Activated T-cell treated with anti-CD3 and anti-CD28 coated beads, Interleukin-2, amount 50 U/mL, for 72 hours (primary cell): ENCODE measurements around the gene DDAH1. TPM values are rescaled to one million over a fixed set of nuclear protein-coding genes. Genes with fewer than 3 reads are reported as not detected.

ENCODE experiments used
- ATAC-seq, 2 donors: fragments of 150-1000 bp; cut with Tn5 transposase; replicated peaks in 1 of 2; 2 replicates each; pipeline ENCODE4 v1.10.0; 2021; ENCODE audit warnings: moderate library complexity in 2 of 2, mild to moderate bottlenecking in 1 of 2
- DNase-seq, 2 donors: peaks; one replicate each; pipeline ENCODE4 v3.0.0; 2021 to 2022; ENCODE audit warnings: mixed read lengths in 1 of 2
- H3K27ac Mint-ChIP-seq: one replicate; pipeline ENCODE4 v1.8.0; 2022; ENCODE audit warnings: mild to moderate bottlenecking, moderate library complexity, mixed read lengths
- H3K27me3 Mint-ChIP-seq: one replicate; pipeline ENCODE4 v1.8.0; 2022; ENCODE audit warnings: low read depth, mixed read lengths
- H3K36me3 Mint-ChIP-seq, 2 donors: one replicate each; pipeline ENCODE4 v1.8.0; 2022; ENCODE audit warnings: mixed read lengths in 2 of 2, mild to moderate bottlenecking in 1 of 2; ENCODE audit not compliant: insufficient read depth in 2 of 2
- H3K4me1 Mint-ChIP-seq: one replicate; pipeline ENCODE4 v1.8.0; 2022; ENCODE audit warnings: low read depth, mixed read lengths
- H3K4me3 Mint-ChIP-seq, 2 donors: one replicate each; pipeline ENCODE4 v1.8.0; 2022; ENCODE audit warnings: mild to moderate bottlenecking in 2 of 2, mixed read lengths in 2 of 2, moderate library complexity in 2 of 2
- H3K9me3 Mint-ChIP-seq, 2 donors: one replicate each; pipeline ENCODE4 v1.8.0; 2022; ENCODE audit warnings: mixed read lengths in 2 of 2
- total RNA-seq, 2 donors: library from RNA; stranded (reverse); gene quantifications; one replicate each; pipeline ENCODE4 v1.2.3, GENCODE V29; 2022

DDAH1 gene
- total RNA-seq, 2 donors from 2014 or later = 0.09 to 0.38 TPM

DNA sequence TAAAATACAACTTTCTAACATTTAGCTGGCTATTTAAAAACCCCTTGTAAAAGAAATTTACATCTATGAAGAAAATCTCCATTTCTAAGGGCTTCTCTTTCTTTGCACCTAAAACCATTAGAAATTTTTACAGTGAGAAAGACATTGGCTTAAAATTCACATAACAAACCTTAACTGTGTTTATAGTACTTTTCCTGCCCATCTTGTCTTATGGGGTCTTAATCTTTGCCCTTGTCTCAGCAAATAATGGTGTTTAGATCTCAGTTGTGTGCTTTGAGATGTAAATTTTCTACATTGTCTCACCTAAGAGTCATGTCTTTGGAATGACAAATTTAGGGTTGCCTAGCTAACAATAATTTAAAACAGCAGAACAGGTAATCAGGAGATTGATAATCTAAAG is 71.5 kb downstream of the DDAH1 start:
- ATAC-seq (no peak), DNase-seq (no peak)
- H3K4me1 Mint-ChIP-seq = no peaks in the 10 kb centered on the region
- no peaks in the 10 kb centered on the region for H3K27me3 Mint-ChIP-seq
- no peak overlapping the region for H3K4me3 Mint-ChIP-seq
- H3K27ac Mint-ChIP-seq = no peak overlapping the region
- no peaks in the 10 kb centered on the region for H3K36me3 Mint-ChIP-seq
- no peaks in the 10 kb centered on the region for H3K9me3 Mint-ChIP-seq

DNA sequence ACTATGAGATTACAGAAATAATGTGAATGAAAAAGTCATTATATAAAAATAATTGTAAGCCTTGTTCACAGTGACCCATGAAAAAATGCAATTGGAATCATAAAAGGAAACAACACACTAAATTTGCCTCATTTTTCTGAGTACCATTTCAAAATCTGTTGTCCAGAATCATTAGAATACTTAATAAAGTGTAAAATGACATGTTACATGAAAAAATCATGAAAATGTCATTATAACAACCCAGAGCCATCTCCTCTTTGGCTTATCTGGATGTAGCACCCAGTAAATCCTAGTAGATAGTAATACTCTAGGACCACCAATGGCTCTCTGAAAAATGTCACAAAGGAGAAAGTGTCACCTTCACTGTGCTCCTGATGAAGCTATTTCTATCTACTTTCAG is 76.5 kb downstream of the DDAH1 start:
- no peak for ATAC-seq
- no peaks in the 10 kb centered on the region for H3K4me1 Mint-ChIP-seq
- H3K27ac Mint-ChIP-seq = no peak overlapping the region
- no peaks in the 10 kb centered on the region for H3K27me3 Mint-ChIP-seq
- no peak overlapping the region for H3K4me3 Mint-ChIP-seq
- no peaks in the 10 kb centered on the region for H3K9me3 Mint-ChIP-seq
- no peak for DNase-seq
- H3K36me3 Mint-ChIP-seq = no peaks in the 10 kb centered on the region

- Mint-ChIP-seq H3K9me3 (peaks cover 0 to 4% of the 10 kb centered on the region in 2 donors), H3K4me1 (no peaks in the 10 kb centered on the region), H3K27ac (no peak overlapping the region), H3K36me3 (no peaks in the 10 kb centered on the region), H3K4me3 (no peak overlapping the region), H3K27me3 (no peaks in the 10 kb centered on the region)
- ATAC-seq (no peak), DNase-seq (no peak)
Measured at GRCh38 chr1:85387781-85388180, 77.2 kb downstream of the DDAH1 start.

GRCh38 chr1:85386068-85386722 is 78.8 kb downstream of the DDAH1 start:
- Mint-ChIP-seq H3K4me1 (no peaks in the 10 kb centered on the region), H3K27me3 (no peaks in the 10 kb centered on the region)
- no peak for ATAC-seq

GRCh38 chr1:85379203-85380136 is 85.5 kb downstream of the DDAH1 start:
- H3K27ac Mint-ChIP-seq = no peak overlapping the region
- H3K27me3 Mint-ChIP-seq = peaks cover 7% of the 10 kb centered on the region
- ATAC-seq = no peak
- H3K36me3 Mint-ChIP-seq = no peaks in the 10 kb centered on the region
- DNase-seq = no peak
- no peak overlapping the region for H3K4me3 Mint-ChIP-seq
- no peaks in the 10 kb centered on the region for H3K4me1 Mint-ChIP-seq
- peaks cover 4% of the 10 kb centered on the region in 2 donors for H3K9me3 Mint-ChIP-seq

More at GRCh38 chr1:85386068-85386722, 78.8 kb downstream of the DDAH1 start:
- Mint-ChIP-seq H3K36me3 (no peaks in the 10 kb centered on the region), H3K27ac (no peak overlapping the region), H3K4me3 (no peak overlapping the region), H3K9me3 (peaks cover 4% of the 10 kb centered on the region in 2 donors)
- DNase-seq = no peak

- no peak overlapping the region for H3K27ac Mint-ChIP-seq
Measured at GRCh38 chr1:85378534-85378933, 86.4 kb downstream of the DDAH1 start.

DNA sequence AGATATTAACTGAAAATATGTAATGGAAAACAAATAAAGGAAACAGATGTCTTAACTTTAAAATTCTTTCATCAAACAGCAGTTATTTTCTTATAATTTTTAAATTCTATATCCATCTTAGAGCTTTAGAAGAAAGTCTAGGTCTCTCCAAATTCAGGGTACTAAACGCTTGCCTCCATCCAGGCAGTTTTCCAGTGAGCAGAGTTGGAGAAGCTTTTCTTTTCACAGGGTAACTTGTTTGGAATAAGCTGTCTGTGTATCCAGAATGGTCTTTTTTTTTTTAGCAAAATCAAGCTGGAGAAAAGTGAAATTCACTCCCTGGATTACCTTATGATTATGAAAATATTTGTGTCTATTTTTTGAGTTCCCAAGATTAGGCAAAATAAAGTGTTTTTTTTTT is 88.6 kb downstream of the DDAH1 start:
- no peak overlapping the region for H3K27ac Mint-ChIP-seq
- no peaks in the 10 kb centered on the region for H3K36me3 Mint-ChIP-seq
- no peaks in the 10 kb centered on the region for H3K9me3 Mint-ChIP-seq
- H3K27me3 Mint-ChIP-seq = peaks cover 19% of the 10 kb centered on the region
- DNase-seq = no peak
- H3K4me3 Mint-ChIP-seq = no peak overlapping the region
- ATAC-seq = no peak
- H3K4me1 Mint-ChIP-seq = no peaks in the 10 kb centered on the region

More at GRCh38 chr1:85378534-85378933, 86.4 kb downstream of the DDAH1 start:
- no peak for DNase-seq
- peaks cover 4% of the 10 kb centered on the region in 2 donors for H3K9me3 Mint-ChIP-seq
- H3K27me3 Mint-ChIP-seq = peaks cover 14% of the 10 kb centered on the region
- ATAC-seq = no peak
- no peak overlapping the region for H3K4me3 Mint-ChIP-seq
- H3K4me1 Mint-ChIP-seq = no peaks in the 10 kb centered on the region
- no peaks in the 10 kb centered on the region for H3K36me3 Mint-ChIP-seq

- H3K4me1 Mint-ChIP-seq = no peaks in the 10 kb centered on the region
- no peaks in the 10 kb centered on the region for H3K9me3 Mint-ChIP-seq
- no peak overlapping the region for H3K27ac Mint-ChIP-seq
- peaks cover 19% of the 10 kb centered on the region for H3K27me3 Mint-ChIP-seq
- ATAC-seq (no peak), DNase-seq (no peak)
- H3K36me3 Mint-ChIP-seq = no peaks in the 10 kb centered on the region
- H3K4me3 Mint-ChIP-seq = no peak overlapping the region
Measured at GRCh38 chr1:85375493-85375892, 89.5 kb downstream of the DDAH1 start.

GRCh38 chr1:85374160-85374559 is 90.8 kb downstream of the DDAH1 start:
- ATAC-seq (no peak), DNase-seq (no peak)
- H3K4me3 Mint-ChIP-seq = no peak overlapping the region
- peaks cover 19% of the 10 kb centered on the region for H3K27me3 Mint-ChIP-seq
- no peak overlapping the region for H3K27ac Mint-ChIP-seq
- H3K9me3 Mint-ChIP-seq = no peaks in the 10 kb centered on the region
- H3K4me1 Mint-ChIP-seq = no peaks in the 10 kb centered on the region
- no peaks in the 10 kb centered on the region for H3K36me3 Mint-ChIP-seq

- H3K4me1 Mint-ChIP-seq = no peaks in the 10 kb centered on the region
- no peak overlapping the region for H3K4me3 Mint-ChIP-seq
- H3K27ac Mint-ChIP-seq = no peak overlapping the region
Measured at GRCh38 chr1:85373378-85373708, 91.6 kb downstream of the DDAH1 start.

GRCh38 chr1:85372683-85373377 is 92.1 kb downstream of the DDAH1 start:
- Mint-ChIP-seq H3K27me3 (peaks cover 19% of the 10 kb centered on the region), H3K36me3 (no peaks in the 10 kb centered on the region), H3K4me1 (no peaks in the 10 kb centered on the region), H3K4me3 (no peak overlapping the region), H3K9me3 (no peaks in the 10 kb centered on the region), H3K27ac (no peak overlapping the region)
- DNase-seq = no peak
- ATAC-seq = no peak

More at GRCh38 chr1:85373378-85373708, 91.6 kb downstream of the DDAH1 start:
- no peaks in the 10 kb centered on the region for H3K9me3 Mint-ChIP-seq
- no peak for ATAC-seq
- DNase-seq = no peak
- H3K36me3 Mint-ChIP-seq = no peaks in the 10 kb centered on the region
- peaks cover 19% of the 10 kb centered on the region for H3K27me3 Mint-ChIP-seq

GRCh38 chr1:85371021-85371420 is 93.9 kb downstream of the DDAH1 start:
- no peaks in the 10 kb centered on the region for H3K9me3 Mint-ChIP-seq
- H3K27me3 Mint-ChIP-seq = peaks cover 19% of the 10 kb centered on the region
- H3K27ac Mint-ChIP-seq = no peak overlapping the region
- H3K4me3 Mint-ChIP-seq = no peak overlapping the region
- no peaks in the 10 kb centered on the region for H3K4me1 Mint-ChIP-seq
- DNase-seq = no peak
- no peaks in the 10 kb centered on the region for H3K36me3 Mint-ChIP-seq
- no peak for ATAC-seq

GRCh38 chr1:85368073-85368770 is 96.7 kb downstream of the DDAH1 start:
- ATAC-seq (no peak), DNase-seq (no peak)
- Mint-ChIP-seq H3K27me3 (peaks cover 1% of the 10 kb centered on the region), H3K9me3 (no peaks in the 10 kb centered on the region), H3K36me3 (no peaks in the 10 kb centered on the region), H3K4me1 (no peaks in the 10 kb centered on the region), H3K4me3 (no peak overlapping the region), H3K27ac (no peak overlapping the region)
